ENCODE measurements around the gene CACNA2D3.

Gene CACNA2D3

DNA sequence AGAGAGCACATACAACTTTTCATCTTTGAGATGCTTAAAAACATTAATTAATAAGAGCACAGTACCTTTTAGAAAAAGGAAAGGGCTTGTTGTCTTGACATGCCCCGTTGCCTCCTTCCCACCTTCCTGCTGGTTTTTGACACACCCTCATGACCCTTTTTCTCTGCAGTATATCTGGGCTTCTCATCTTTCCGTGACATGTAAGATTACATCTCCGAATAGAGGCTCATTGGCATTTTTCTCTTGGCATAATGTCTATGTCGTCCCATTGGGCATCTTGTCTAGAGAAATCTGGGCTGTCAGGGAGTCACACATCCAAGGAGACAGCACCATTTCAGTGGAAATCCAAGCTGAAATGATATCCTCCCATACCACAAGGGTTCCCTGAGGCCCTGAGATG lies 741.4 kb downstream of the CACNA2D3 start:
- no peak for DNase-seq

DNA sequence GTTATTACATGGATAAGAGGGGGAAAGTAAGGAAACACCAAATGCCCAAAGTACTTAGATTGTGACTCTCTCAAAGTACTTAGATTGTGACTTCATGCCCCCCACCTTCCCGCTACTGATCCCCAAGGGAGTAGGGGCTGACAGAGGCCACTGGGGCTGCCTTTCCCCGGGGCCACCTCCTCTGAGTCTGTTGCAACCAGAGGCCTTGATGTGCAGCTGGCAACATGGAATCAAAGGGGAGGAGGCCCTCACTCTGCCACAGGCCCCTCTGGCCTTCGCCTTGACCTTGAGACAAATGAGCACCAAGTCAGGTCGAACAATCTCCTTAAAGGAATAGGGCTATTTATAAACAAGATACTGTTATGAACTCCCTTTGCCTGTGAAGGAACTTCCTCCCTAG lies 743.0 kb downstream of the CACNA2D3 start:
- no peak for DNase-seq

- DNase-seq = no peak
Measured at GRCh38 chr3:54866251-54866650, 743.9 kb downstream of the CACNA2D3 start.

- no peak for DNase-seq
Measured at GRCh38 chr3:54870423-54870822, 748.1 kb downstream of the CACNA2D3 start.

DNA sequence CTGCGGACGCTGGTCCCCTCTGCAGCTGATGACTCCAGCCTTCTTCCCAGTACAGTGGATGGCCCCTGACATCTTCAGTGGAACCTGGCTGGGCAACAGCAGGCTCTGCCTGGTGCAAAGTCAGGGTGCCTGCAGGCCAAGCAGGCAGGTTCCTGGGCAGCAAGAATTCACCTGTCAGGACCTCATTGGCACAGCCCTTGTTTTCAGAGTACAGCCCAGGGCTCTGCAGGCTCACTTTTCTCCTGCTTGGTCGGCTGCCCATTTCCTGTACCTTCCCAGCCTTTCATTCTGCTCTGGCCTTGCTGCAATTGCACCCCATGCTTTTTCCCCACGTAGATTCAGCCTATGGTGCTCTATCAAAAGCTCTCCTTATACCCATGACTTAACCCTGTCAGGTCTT lies 749.5 kb downstream of the CACNA2D3 start:
- DNase-seq = no peak

GRCh38 chr3:54873059-54874010 lies 751.0 kb downstream of the CACNA2D3 start:
- no peak for DNase-seq

- no peak for DNase-seq
Measured at GRCh38 chr3:54874816-54875556, 752.6 kb downstream of the CACNA2D3 start.

DNA sequence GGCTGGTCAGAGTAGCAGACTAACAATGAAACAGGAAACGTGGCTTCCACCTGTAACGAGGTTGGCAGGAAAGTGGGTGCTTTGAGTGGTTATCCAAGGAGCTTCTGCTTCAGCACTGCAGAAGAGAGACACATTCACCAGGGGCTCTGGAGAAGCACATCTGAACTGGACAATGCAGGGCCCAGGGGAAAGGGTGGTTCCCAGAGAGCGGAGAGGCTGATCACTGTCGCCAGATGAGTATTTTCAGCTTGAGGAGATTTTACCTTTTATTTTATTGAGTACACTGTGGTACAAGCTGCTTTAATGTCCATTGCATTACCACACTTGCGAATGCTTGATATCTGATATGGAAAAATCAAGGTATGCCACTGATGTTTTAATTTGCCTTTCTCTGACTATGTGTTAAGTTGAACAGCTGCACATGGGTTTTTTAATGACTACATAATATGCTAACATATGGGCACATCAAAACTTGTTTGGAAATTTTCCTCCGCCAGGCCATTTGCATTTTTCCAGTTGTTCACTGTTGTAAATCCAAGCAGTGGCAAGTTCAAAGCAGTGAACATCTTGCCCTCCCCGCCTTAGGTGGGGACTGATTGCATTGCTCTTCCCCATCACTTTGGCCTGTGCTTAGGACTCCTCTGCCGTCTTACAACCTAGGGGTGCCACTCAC lies 753.4 kb downstream of the CACNA2D3 start:
- no peak for DNase-seq

DNA sequence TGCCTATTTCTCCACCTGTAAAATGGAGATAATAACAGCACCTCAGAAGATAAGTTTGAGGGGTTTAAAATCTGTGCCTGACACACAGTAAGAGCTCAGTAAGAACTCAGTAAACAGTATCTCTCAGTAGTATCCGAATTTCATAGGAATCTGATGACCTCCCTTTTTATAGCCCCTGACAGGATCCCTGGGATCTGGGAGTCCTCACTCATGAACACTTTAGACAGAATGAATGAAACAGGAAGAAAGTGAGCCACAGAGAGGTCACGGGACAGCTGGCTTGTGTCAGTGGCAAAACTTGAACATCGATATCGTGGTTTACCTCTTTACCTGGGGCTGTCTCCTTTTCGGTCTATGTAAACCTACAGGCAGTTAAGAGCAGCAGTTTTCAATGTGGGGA lies 754.3 kb downstream of the CACNA2D3 start:
- no peak for DNase-seq

DNA sequence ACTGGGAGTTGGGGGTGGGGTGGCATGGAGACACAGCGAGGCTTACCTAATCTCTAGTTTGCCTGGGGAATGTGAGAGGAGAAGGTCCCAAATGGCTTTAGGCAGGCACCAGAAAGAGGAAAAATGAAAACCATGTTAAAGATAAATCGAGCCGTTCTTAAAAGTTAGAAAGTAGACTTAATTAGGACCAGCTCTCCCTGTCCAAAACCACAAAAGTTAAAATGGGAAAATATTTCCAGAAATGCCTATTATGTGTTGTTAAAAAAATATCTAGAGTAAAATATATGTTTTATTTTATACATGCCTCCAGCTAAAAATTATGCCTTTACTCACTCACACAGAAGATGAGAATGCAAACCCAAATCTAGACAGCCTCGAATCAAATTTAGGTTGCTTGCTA lies 755.4 kb downstream of the CACNA2D3 start:
- no peak for DNase-seq

DNA sequence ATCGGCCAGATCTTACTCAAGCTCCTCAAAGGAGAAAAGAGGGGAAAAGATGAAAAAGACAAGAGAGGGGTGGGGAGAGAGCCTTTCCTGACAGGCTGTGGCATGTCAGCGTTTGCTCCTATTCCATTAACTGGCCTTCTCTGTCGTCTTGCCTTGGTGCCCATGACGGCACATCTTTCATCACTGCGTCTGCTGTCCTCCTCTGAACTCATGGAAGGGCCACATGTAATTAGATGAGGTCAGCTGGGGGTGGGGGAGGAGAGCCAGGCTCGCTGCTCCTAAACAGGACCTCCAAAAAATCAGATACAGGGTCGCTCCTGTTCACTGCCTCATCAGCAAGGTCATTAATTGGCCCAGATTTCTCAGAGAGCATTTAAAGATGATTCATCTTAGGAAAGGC lies 755.8 kb downstream of the CACNA2D3 start:
- DNase-seq = no peak

DNA sequence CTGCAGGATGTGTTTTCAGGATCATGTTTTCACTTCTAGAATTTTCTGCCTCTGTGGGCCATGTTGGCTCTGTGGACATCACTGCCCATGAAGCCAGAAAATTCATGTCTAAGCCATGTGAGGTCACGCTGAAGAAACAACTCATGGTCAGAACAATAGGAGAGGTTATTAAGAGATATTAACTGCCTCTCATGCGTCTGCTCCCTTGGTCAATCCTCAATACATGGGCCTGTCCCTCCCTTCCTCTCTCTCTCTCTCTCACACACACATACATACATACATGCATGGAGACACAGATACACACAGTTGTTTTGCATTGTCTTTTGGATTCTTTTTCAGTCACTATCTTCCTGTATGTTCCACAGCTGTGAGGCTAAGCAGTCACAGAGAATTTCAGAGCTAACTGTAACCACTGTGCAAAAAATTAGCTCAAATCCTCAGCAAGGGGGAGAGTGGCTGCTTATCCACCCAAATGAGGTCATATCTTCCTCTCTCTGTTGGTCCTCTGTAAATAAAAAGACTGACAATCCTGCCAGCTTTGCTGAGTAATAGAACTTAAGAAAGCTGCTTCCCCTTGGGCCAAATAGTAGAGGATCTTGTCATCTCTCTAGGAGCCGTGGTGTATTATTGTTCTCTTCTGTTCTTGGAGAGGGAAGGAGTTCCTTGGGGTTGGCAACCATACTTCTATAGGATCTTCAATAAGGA lies 759.9 kb downstream of the CACNA2D3 start:
- DNase-seq = no peak

DNA sequence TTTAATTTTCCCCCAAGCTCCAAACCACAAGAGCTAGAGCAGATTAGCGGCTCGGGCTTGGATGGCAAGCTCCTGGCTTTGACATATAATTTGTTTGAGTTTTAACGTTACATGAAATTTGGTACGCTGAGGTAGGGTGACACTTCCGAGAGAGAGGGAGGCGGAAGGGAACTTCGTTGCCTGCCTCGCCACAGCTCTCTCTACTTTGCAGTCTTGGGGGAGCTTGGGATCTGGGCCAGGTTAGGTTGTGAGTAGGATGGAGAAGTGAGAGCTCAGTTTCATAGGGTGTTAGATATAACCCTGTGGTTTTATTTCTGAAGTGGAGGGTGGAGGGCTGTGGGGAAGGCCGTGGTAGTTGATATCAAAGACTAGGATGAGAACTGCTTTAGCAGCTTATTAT lies 765.8 kb downstream of the CACNA2D3 start:
- DNase-seq = no peak

- DNase-seq = no peak
Measured at GRCh38 chr3:54888873-54889272, 766.5 kb downstream of the CACNA2D3 start.

GRCh38 chr3:54889731-54890130 lies 767.4 kb downstream of the CACNA2D3 start:
- DNase-seq = no peak

DNA sequence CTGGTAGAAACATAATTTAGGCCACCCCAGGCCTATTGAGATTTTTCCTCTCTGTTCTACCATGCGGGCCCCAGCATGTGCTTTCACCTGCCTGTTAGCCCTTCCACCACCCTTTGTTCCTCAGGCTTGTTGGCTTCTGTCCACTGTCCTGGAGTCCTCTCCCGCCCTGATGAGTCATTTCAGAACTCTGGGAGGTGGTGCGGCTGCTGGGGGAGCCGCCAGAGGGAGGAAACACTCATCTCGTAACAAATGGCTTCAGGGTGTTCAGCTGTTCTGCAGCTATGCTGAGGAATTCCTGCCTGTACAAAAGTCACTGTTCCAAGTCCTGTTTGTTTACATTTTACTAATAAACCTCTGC lies 769.2 kb downstream of the CACNA2D3 start:
- DNase-seq = no peak

- DNase-seq = no peak
Measured at GRCh38 chr3:54892168-54892567, 769.8 kb downstream of the CACNA2D3 start.

GRCh38 chr3:54895613-54896012 lies 773.3 kb downstream of the CACNA2D3 start:
- no peak for DNase-seq

DNA sequence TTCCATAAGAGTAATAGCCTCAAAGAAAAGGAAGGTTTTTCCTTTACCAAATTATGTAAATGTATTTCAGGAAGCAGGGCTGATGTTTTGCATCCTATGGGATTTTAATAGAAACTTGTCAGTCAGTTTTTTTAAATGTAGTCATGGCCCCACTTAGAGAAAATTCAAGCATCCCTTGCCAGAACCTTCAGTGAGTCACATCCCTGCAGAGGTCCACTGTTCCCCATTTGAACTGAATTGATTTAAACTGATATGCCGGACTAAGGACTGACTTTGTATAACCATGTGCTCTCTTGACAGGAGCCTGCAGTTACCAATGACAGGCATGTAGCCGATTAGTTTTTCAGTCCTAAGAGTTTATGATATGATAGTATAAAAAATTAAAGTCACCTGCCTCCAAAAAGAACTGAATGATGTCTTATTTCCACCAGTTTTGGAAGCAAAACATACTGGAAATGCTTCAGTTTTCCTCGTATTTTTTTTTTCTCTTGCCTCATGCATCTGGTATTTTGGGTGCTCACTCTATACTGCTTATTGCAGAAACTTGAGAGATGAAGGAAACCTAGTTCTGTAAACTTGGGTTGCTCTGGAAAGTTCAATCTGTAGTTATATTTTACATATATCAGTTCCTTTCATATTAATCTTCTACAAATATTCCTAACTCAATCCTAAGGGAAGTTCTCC lies 774.8 kb downstream of the CACNA2D3 start:
- no peak for DNase-seq

- DNase-seq = no peak
Measured at GRCh38 chr3:54899273-54899672, 776.9 kb downstream of the CACNA2D3 start.

DNA sequence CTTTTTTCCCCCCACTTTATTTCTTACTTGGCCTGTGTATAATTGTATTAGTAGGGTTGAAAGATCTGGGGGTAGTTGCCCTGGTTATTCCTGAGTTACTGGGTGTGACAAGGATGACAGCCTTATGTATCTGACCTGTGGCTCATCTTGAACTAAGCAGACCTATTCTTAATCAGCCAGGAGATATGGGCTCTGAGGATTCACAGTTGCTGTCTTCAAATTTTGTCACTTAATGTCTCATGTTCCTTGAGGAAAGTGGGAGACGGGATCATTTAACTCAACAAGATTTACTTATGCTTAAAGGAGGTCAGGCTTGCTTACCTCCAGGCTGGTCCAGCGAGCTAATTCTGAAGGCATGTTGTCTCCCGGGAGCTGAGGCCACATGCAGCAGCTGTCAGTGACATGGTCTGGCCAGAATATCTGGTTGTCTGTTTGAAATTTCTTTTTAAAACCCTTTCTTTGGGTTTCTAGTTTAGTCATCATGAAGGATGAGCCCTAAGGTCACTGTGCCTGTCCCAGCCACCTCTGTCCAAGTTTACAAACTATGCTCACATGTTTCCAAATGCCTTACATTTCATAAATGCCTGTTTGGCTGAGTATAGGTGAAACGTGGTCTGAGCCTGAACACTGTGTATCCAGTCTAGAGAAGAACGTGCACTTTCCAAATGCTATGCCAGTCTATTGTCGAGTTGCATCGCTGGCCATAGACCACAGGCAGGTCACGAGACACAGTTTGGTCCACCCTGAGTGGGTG lies 778.7 kb downstream of the CACNA2D3 start:
- DNase-seq = no peak

All from activated CD8-positive, alpha-beta memory T cell treated with anti-CD3 and anti-CD28 coated beads, Interleukin-2, amount 50 U/mL, for 48 hours (primary cell).